ENCODE data around the gene QPCT.
A peak's percentile ranks its signal among the peaks of the same experiment; 100 is the strongest.

QPCT gene

GRCh38 chr2:37322368-37322767 lies 22.1 kb upstream of the QPCT start:
- peaks cover 17% of the 10 kb centered on the region for H4K20me1 ChIP-seq (ENCODE audit: control insufficient read depth, insufficient read depth, low read depth, low read length)
- H3K36me3 ChIP-seq (ENCODE audit: control insufficient read depth, low read length), result peaks cover 48% of the 10 kb centered on the region
- H3K27ac ChIP-seq (ENCODE audit: low read depth, low read length), result no peak overlapping the region
- H3K4me2 ChIP-seq (ENCODE audit: low read length), result peak overlapping the region; percentile 90
- H3K27me3 ChIP-seq (ENCODE audit: control insufficient read depth, low read length), result peaks cover 10% of the 10 kb centered on the region
- H3K4me3 ChIP-seq (ENCODE audit: low read length), result peak overlapping the region; percentile 97
- peaks cover 68% of the 10 kb centered on the region for H3K79me2 ChIP-seq (ENCODE audit: control insufficient read depth, low read length)
- TF ChIP-seq CTCF (IDR thresholded peaks at IDR 0.05; ENCODE audit: low read depth, low read length, poor library complexity, severe bottlenecking) (no peak), EZH2phosphoT487 (IDR thresholded peaks at IDR 0.05; ENCODE audit: borderline replicate concordance, low read length) (no peak)
- no peaks in the 10 kb centered on the region for H3K9me2 ChIP-seq (replicated peaks; ENCODE audit: control insufficient read depth, low read length)
- no peaks in the 10 kb centered on the region for H3K9me3 ChIP-seq (ENCODE audit: control insufficient read depth, insufficient read depth, low read length)
- H3F3A ChIP-seq (ENCODE audit: control insufficient read depth, insufficient read depth), result peaks cover 23% of the 10 kb centered on the region
- peaks cover 65% of the 10 kb centered on the region for H3K4me1 ChIP-seq (ENCODE audit: control insufficient read depth, low read length)

GRCh38 chr2:37323176-37323780 lies 21.2 kb upstream of the QPCT start:
- Histone ChIP-seq H3K79me2 (ENCODE audit: control insufficient read depth, low read length) (peaks cover 59% of the 10 kb centered on the region), H3K9me2 (replicated peaks; ENCODE audit: control insufficient read depth, low read length) (no peaks in the 10 kb centered on the region), H3K4me1 (ENCODE audit: control insufficient read depth, low read length) (peaks cover 59% of the 10 kb centered on the region), H3K27me3 (ENCODE audit: control insufficient read depth, low read length) (peaks cover 10% of the 10 kb centered on the region), H3F3A (ENCODE audit: control insufficient read depth, insufficient read depth) (peaks cover 23% of the 10 kb centered on the region), H3K4me3 (ENCODE audit: low read length) (peak overlapping the region; percentile 97), H3K4me2 (ENCODE audit: low read length) (peak overlapping the region; percentile 90), H3K36me3 (ENCODE audit: control insufficient read depth, low read length) (peaks cover 39% of the 10 kb centered on the region), H4K20me1 (ENCODE audit: control insufficient read depth, insufficient read depth, low read depth, low read length) (peaks cover 13% of the 10 kb centered on the region; the same call in 1 of the 2 replicates), H3K27ac (ENCODE audit: low read depth, low read length) (peak overlapping the region; percentile 53), H3K9me3 (ENCODE audit: control insufficient read depth, insufficient read depth, low read length) (no peaks in the 10 kb centered on the region)
- no peak for TF ChIP-seq EZH2phosphoT487 (IDR thresholded peaks at IDR 0.05; ENCODE audit: borderline replicate concordance, low read length)
- TF ChIP-seq CTCF (IDR thresholded peaks at IDR 0.05; ENCODE audit: low read depth, low read length, poor library complexity, severe bottlenecking), result no peak

GRCh38 chr2:37323781-37324535 lies 20.5 kb upstream of the QPCT start:
- peaks cover 53% of the 10 kb centered on the region for H3K4me1 ChIP-seq (ENCODE audit: control insufficient read depth, low read length)
- no peaks in the 10 kb centered on the region for H3K9me3 ChIP-seq (ENCODE audit: control insufficient read depth, insufficient read depth, low read length)
- H3K4me2 ChIP-seq (ENCODE audit: low read length), result peak overlapping the region; percentile 90
- peaks cover 52% of the 10 kb centered on the region for H3K79me2 ChIP-seq (ENCODE audit: control insufficient read depth, low read length)
- TF ChIP-seq EZH2phosphoT487 (IDR thresholded peaks at IDR 0.05; ENCODE audit: borderline replicate concordance, low read length), result no peak
- TF ChIP-seq CTCF (IDR thresholded peaks at IDR 0.05; ENCODE audit: low read depth, low read length, poor library complexity, severe bottlenecking), result no peak
- H4K20me1 ChIP-seq (ENCODE audit: control insufficient read depth, insufficient read depth, low read depth, low read length), result peaks cover 13% of the 10 kb centered on the region; the same call in 1 of the 2 replicates
- H3K27ac ChIP-seq (ENCODE audit: low read depth, low read length), result peak overlapping the region; percentile 53
- H3K36me3 ChIP-seq (ENCODE audit: control insufficient read depth, low read length), result peaks cover 32% of the 10 kb centered on the region
- no peaks in the 10 kb centered on the region for H3K9me2 ChIP-seq (replicated peaks; ENCODE audit: control insufficient read depth, low read length)
- H3F3A ChIP-seq (ENCODE audit: control insufficient read depth, insufficient read depth), result peaks cover 17% of the 10 kb centered on the region
- H3K27me3 ChIP-seq (ENCODE audit: control insufficient read depth, low read length), result peaks cover 10% of the 10 kb centered on the region
- H3K4me3 ChIP-seq (ENCODE audit: low read length), result peak overlapping the region; percentile 97
